SK-N-DZ (cell line): ENCODE measurements around the gene KCNC3.

Experiments
- DNase-seq: peaks from one replicate; pipeline ENCODE4 v3.0.0-alpha.2; 2015; ENCODE audit warnings: low spot score

The KCNC3 gene

DNA sequence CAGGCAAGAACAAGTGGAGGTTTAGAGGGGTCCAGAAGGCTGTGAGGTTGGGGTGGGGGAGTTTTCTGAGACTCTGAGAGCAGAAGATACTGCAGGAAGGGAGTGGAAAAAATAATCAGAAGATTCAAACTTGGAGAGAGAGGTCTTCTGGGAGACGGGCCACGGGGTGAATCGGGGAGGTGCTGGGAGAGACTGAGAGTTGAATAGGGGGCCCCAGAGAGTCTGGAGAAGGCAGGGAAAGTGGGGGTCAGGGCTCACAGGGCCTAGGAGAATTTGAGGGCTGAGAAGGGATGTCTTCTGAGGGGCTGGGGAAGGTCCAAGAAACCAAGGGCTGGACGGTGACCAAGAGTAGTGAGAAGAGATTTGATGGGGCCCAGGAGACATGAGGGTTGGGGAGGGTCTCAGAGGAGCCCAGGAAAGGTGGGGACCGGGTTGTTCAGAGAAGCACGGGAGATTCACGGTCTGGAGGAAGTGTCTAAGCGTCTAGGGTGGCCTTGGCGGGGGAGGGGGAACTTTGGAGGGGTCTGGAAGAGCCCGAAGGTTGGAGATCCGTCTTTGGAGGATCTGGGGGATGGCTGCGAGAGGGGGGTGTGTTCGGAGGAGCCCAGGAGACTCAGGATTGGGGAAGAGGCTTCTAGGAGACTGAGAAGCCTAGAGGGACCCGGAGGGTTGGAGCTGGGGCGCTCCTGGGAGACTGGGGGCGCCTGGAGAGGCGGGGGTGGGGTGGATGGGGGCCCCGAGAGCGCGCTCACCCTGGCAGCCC, 1.5 kb downstream of the KCNC3 start:
- no peak for DNase-seq

- DNase-seq, result no peak
These were observed 2.2 kb downstream of the KCNC3 start for GRCh38 chr19:50327013-50327412.

DNA sequence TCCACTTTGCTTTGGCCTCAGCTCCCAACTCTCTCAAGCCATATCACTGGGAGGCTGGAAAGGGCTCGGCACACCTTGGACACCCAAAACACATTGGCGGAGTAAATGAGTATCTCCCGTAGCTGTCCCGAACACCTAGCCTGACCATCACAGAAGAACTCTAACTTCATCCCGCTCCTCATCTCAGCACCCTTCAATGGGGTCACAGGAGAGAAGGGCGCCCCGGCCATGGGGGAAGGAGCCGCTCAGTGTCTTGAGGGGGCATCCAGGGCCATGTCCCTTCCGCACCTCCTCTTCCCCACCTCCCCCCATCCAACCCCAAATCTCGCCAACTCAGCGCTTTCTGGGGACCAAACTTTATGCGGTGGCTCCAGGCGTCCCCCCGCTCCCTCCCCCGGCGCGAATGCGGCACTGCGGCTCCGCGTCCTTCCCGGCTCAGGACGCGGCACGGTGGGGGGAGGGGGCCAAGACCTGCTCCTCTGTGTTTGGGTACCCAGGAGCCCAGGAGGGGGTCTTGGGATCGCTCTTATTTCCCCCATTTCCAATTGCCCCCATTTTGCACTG, 3.0 kb downstream of the KCNC3 start:
- no peak for DNase-seq

GRCh38 chr19:50325310-50326100, 3.7 kb downstream of the KCNC3 start:
- peak; percentile 88 for DNase-seq

DNA sequence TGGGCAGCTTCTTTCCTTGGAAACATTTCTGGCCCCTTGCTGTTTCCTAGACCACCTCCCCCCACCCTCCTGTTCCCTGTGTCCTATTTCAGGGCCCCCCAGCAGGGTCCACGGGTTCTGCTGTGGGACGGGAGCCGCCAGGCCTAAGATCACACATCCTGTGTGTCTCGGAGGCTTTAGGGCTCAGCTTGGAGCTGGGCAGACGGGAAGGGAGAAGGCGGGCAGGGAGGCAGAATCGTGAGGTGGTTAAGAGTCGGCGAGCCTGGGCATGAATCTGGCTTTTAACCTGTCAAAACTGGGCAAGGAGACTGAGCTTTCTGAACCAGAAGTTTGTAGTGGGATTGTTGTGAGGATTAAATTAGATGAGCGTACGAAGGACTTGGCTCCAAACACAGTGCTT, 4.8 kb downstream of the KCNC3 start:
- DNase-seq, result no peak

DNA sequence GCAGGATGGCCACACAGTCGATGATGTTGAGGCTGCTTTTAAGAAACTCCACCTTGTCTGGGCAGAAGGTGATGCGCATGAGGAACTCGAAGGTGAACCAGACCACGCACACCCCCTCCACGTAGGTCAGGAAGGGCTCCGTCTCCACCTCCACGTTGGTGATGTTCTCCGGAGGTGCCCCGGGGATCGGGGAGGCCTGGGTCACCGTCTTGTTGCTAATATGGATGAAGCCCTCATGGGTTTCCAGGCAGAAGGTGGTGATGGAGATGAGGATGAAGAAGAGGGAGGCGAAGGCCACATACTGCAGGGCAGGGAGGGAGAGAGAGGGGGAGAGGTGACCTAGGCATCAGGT, 5.4 kb downstream of the KCNC3 start:
- no peak for DNase-seq

GRCh38 chr19:50322931-50323781, 6.0 kb downstream of the KCNC3 start:
- no peak for DNase-seq

DNA sequence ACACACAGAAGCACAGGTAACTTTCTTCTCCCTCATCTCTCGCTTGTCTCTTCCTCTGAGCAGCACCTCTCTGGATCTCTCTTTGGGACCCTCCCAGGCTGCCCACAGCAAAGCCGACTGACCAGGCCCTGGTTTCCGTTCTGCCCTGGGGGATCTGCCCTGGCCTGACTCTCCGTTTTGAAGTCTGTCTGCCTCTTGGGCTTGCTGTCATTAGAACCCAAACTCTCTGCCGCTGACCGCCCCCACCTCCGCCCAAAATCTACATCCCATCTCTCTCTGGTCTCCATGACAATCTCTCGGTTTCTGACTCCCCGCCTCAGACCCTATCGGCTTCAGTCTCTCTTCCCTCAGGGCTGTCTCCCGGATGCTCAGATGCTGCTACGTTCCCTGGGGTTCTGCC, 6.9 kb downstream of the KCNC3 start:
- no peak for DNase-seq

- no peak for DNase-seq
These were observed 7.3 kb downstream of the KCNC3 start for GRCh38 chr19:50321831-50322230.

GRCh38 chr19:50320596-50320995, 8.6 kb downstream of the KCNC3 start:
- DNase-seq, result no peak

- DNase-seq, result no peak
These were observed 9.1 kb downstream of the KCNC3 start for GRCh38 chr19:50320051-50320450.

DNA sequence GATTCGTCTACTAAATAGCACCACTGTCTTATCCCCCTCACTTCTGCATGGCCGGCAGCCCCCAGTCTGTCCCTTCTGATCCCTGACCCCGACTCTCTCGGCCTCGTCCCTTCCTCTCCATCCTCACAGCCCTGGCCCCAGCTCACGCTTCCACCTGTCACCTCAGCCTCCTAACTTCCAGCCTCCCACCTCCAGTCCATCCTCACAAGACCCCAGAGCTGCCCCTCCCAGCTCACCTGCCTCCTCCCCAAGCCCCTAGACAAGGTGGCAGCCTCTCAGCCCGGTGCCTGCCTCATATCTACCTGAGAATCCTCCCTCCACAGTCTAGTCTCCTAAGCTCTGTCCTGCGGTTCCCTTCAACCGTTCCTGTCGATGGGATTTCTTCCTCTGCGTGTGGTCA, 10.0 kb downstream of the KCNC3 start:
- DNase-seq, result no peak

- no peak for DNase-seq
These were observed 10.7 kb downstream of the KCNC3 start for GRCh38 chr19:50318438-50318837.

GRCh38 chr19:50317115-50317514, 12.1 kb downstream of the KCNC3 start:
- no peak for DNase-seq

DNA sequence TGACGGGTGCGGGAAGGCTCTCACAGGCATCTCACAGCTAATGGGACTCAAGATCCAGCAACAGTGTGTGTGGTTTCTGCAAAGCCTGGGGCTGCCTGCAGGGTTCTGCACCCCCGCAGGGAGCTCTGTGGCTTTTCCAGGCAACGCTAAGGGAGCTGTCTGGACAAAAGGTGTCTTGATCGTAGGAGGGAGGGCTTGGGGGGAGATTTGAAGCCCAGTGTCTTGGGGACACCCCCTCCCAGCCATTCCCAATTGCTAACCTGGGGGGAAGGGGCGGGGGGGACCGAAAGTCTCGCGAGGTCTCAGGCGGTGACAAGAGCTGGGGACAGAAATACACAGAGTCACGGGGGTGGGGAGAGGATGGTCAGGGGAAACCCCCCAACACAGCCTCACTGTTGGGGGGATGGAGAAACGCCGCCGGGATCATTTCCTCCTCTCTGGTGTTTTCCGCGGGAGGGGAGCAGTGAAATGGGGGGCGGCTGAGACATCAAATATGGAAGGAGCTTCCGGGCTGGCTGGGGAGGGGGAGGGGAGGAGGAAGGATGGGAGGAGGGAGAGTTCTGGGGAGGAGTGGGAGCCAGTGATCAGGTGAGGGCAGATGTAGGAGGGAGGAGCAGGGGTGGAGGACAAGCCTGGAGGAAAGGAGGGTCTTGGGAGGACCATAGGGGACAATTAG, 13.3 kb downstream of the KCNC3 start:
- DNase-seq, result peak; percentile 49

- DNase-seq, result no peak
These were observed 14.2 kb downstream of the KCNC3 start for GRCh38 chr19:50314724-50315708.

- no peak for DNase-seq
These were observed 15.2 kb downstream of the KCNC3 start for GRCh38 chr19:50313812-50314536.

DNA sequence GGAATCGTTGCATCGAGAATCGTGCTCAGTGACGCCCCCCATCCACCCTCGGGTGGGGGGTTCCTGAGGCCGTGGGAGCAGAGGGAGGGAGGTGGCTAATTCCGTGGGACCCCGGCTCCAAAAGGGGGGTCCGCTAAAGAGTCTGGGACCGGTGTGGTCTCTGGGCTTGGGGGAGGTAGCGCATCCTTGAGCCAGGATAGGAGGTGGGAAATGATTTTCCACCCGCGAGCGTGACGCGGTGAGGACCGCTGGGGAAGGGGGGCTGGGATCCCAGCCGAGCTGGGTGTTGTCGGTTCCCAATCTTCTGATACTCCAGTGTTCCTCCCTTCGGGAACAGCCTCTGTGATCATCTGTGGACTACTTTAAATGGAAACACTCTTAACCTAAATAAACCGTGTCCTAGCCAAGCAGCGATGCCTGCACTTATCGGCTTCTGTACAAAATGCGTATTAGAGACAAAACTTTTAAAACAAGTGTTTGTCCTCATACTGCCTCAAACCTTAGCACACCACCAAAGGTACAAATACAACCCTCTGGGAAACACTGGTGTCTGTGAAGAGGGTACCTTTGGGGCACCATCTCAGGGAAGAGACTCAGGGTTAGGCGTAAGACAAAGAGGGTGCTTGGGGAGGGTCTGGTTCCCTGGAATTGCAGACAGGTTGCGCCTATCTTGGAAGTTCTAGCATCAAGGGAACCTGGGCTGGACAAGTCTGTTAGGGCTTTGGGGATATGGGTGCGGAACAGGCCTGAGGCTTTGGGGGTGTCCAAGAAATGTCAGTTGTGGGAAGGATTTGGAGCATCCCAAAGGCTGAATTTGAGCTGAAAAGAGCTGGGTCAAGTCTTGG, 16.0 kb downstream of the KCNC3 start:
- no peak for DNase-seq
